Stimulated activated CD4-positive, alpha-beta T cell treated with anti-CD3 and anti-CD28 coated beads, Interleukin-4, amount 100 ng/mL, for 24 hours (primary cell): Measurements from ENCODE around the gene BEST3.

Experiments used
- DNase-seq: peaks from one replicate; pipeline ENCODE4 v3.0.0-alpha.2; 2020

The BEST3 gene

GRCh38 chr12:69698769-69699540, at the start of gene BEST3:
BEST3 (minus strand) TSS chr12:69699303; CDS start chr12:69697798, 1,505 bp downstream.
- DNase-seq: no peak

GRCh38 chr12:69744109-69744508, 45.0 kb upstream of the BEST3 start:
- no peak for DNase-seq

- DNase-seq: peak; percentile 61
Measured at GRCh38 chr12:69739287-69740191, 40.4 kb upstream of the BEST3 start.

- peak; percentile 92 for DNase-seq
Measured at GRCh38 chr12:69738351-69739286, 39.5 kb upstream of the BEST3 start, which contains the start of gene RAB3IP. RAB3IP (plus strand) TSS chr12:69738860; CDS start chr12:69755409, 16,549 bp downstream.

GRCh38 chr12:69733638-69734037, 34.5 kb upstream of the BEST3 start:
- DNase-seq: no peak

GRCh38 chr12:69732088-69732487, 33.0 kb upstream of the BEST3 start:
- DNase-seq: no peak

GRCh38 chr12:69726922-69727321, 27.8 kb upstream of the BEST3 start:
- DNase-seq: no peak

GRCh38 chr12:69720750-69721149, 21.6 kb upstream of the BEST3 start:
- DNase-seq: no peak

- DNase-seq: no peak
Measured at GRCh38 chr12:69719336-69720316, 20.5 kb upstream of the BEST3 start.

- no peak for DNase-seq
Measured at GRCh38 chr12:69714542-69714941, 15.4 kb upstream of the BEST3 start.

GRCh38 chr12:69712826-69713225, 13.7 kb upstream of the BEST3 start:
- no peak for DNase-seq

- DNase-seq: no peak
Measured at GRCh38 chr12:69708649-69709048, 9.5 kb upstream of the BEST3 start.

- no peak for DNase-seq
Measured at GRCh38 chr12:69704357-69704756, 5.3 kb upstream of the BEST3 start.

GRCh38 chr12:69703146-69703642, 4.1 kb upstream of the BEST3 start:
- no peak for DNase-seq

GRCh38 chr12:69701826-69702225, 2.7 kb upstream of the BEST3 start:
- no peak for DNase-seq

GRCh38 chr12:69698054-69698453, 1.0 kb downstream of the BEST3 start:
- DNase-seq: no peak

GRCh38 chr12:69694123-69694522, 5.0 kb downstream of the BEST3 start:
- DNase-seq: no peak

- DNase-seq: no peak
Measured at GRCh38 chr12:69689638-69690037, 9.5 kb downstream of the BEST3 start.

- DNase-seq: peak; percentile 7
Measured at GRCh38 chr12:69688471-69689427, 10.4 kb downstream of the BEST3 start.

GRCh38 chr12:69688021-69688420, 11.1 kb downstream of the BEST3 start:
- no peak for DNase-seq
